Panc1 (cell line): ENCODE measurements around the gene MRM1. TPM values are rescaled to one million over a fixed set of nuclear protein-coding genes. Genes with fewer than 3 reads are reported as not detected.

ENCODE experiments used
- ATAC-seq: fragments of 200-7000 bp; cut with Tn5 transposase; 2 replicates; pipeline ENCODE4 v1.9.1; 2020; ENCODE audit warnings: mild to moderate bottlenecking, moderate library complexity
- BruUV-seq: library from RNA; stranded (reverse); fragments of 400-500 nt; replicated peaks from 2 replicates; lab custom pipeline; 2021; lab: Mats Ljungman, UMichigan
- CTCF ChIA-PET: fragments of 300-600 bp; sonication (Branson Sonifier 250); formaldehyde crosslinking; loops from one replicate; lab custom pipeline; 2022; ENCODE audit warnings: antibody characterized with exemption; lab: Charles Lee
- POLR2A ChIA-PET: fragments of 300-600 bp; sonication (Branson Sonifier 250); formaldehyde crosslinking; loops from one replicate; lab custom pipeline; 2022; ENCODE audit warnings: antibody characterized with exemption; lab: Charles Lee
- DNase-seq: peaks from one replicate; pipeline ENCODE4 v3.0.0-alpha.2; 2010; ENCODE audit warnings: low read depth, low spot score
- H3K27ac ChIP-seq: 2 replicates; pipeline ENCODE4 v1.5.1; 2011; ENCODE audit warnings: mild to moderate bottlenecking, low read length, inconsistent platforms
- H3K27me3 ChIP-seq: fragments of 200-500 bp; sonication (Bioruptor generic); 2 replicates; pipeline ENCODE4 v1.6.0; 2014; ENCODE audit warnings: low read length, inconsistent platforms; ENCODE audit not compliant: control insufficient read depth, insufficient read depth
- H3K36me3 ChIP-seq: fragments of 200-500 bp; sonication (Bioruptor generic); 2 replicates; pipeline ENCODE4 v1.5.1; 2014; ENCODE audit warnings: inconsistent platforms, mild to moderate bottlenecking, low read length, moderate library complexity; ENCODE audit not compliant: control insufficient read depth, insufficient read depth
- H3K4me1 ChIP-seq: 2 replicates; pipeline ENCODE4 v1.5.1; 2011; ENCODE audit warnings: inconsistent platforms, mild to moderate bottlenecking, low read length, moderate library complexity; ENCODE audit not compliant: control insufficient read depth, insufficient read depth
- H3K4me3 ChIP-seq, 2 experiments: 2 replicates each; pipeline ENCODE4 v1.5.1; 2011 to 2012; ENCODE audit warnings: low read depth in 2 of 2, low read length in 2 of 2, mild to moderate bottlenecking in 2 of 2, inconsistent platforms in 1 of 2, moderate library complexity in 1 of 2
- H3K9me3 ChIP-seq: fragments of 200-500 bp; sonication (Bioruptor generic); 2 replicates; pipeline ENCODE4 v1.5.1; 2014; ENCODE audit warnings: low read depth, mild to moderate bottlenecking, inconsistent platforms, low read length, moderate library complexity; ENCODE audit not compliant: control insufficient read depth, insufficient read depth
- POLR2AphosphoS5 ChIP-seq: IDR thresholded peaks from 2 replicates; pipeline ENCODE4 v1.6.1; 2012; ENCODE audit warnings: mild to moderate bottlenecking, low read depth, low read length, moderate library complexity
- SIN3A ChIP-seq: IDR thresholded peaks from 2 replicates; pipeline ENCODE4 v1.6.1; 2012; ENCODE audit warnings: low read depth, mild to moderate bottlenecking, low read length, moderate library complexity, borderline replicate concordance; ENCODE audit not compliant: insufficient read depth
- TCF7L2 ChIP-seq: IDR thresholded peaks from 2 replicates; pipeline ENCODE4 v1.6.1; 2011; ENCODE audit warnings: mild to moderate bottlenecking, low read depth, low read length, inconsistent platforms
- in situ Hi-C: cut with HindIII; loops from 2 replicates; pipeline ENCODE4 v1.10.0; 2016; ENCODE audit warnings: low sequenced_read_pairs, low pct_unique_long_range_greater_than_20kb
- intact Hi-C: fragments of 100-400 bp; cut with micrococcal nuclease; formaldehyde crosslinking; loops from one replicate; pipeline ENCODE4 v1.10.0; 2022; ENCODE audit not compliant: unreplicated experiment
- total RNA-seq: library from RNA; stranded (reverse); gene quantifications from one replicate; pipeline ENCODE4 v1.2.1, GENCODE V29; 2021; ENCODE audit not compliant: unreplicated experiment
- TF ChIP-seq, protein P1 (sequence below): fragments of 450-650 bp; IDR thresholded peaks from 2 replicates; pipeline ENCODE4 v1.5.1; 2017; ENCODE audit warnings: mild to moderate bottlenecking
- TF ChIP-seq, protein P2 (sequence below), 2 experiments: IDR thresholded peaks; 2 replicates each; pipeline ENCODE4 v1.6.1; 2011 to 2012; ENCODE audit warnings: low read depth in 2 of 2, control low read depth in 1 of 2, low read length in 1 of 2, mild to moderate bottlenecking in 1 of 2, moderate library complexity in 1 of 2; ENCODE audit not compliant: insufficient read depth in 1 of 2

The MRM1 gene
- total RNA-seq, 1 experiment from 2014 or later, result 7.8 TPM

DNA sequence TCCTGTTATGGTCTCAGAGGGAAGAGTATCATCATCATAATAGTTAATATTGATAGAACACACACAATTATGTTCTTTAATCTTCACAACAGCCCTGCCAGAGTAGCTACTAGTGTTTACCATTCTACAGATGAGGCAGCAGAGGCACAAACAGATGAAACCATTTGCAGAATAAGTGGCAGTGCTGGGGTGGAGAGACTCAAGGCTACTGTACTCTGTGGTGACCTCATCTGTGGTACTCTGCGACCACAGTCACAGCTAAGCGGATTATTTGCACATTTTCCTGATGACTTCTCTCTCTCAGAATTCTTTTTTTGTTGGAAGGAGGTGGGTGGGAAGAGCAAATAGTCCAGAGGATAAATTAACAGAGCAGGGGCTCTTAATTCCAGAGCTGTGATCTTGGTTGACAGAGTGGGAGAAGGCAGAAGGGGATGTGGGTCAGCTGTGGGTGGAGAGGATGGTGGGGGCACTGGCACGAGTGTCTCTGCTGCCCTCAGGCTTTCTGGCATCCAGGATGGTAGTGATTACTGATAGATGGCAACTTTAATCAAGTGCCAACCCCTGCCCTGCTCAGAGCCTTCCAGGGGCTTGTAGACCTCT, 41.8 kb downstream of the MRM1 start:
- H3K27me3 ChIP-seq, result peaks cover 3% of the 10 kb centered on the region; the same call in 1 of the 2 replicates
- H3K36me3 ChIP-seq, result no peaks in the 10 kb centered on the region

DNA sequence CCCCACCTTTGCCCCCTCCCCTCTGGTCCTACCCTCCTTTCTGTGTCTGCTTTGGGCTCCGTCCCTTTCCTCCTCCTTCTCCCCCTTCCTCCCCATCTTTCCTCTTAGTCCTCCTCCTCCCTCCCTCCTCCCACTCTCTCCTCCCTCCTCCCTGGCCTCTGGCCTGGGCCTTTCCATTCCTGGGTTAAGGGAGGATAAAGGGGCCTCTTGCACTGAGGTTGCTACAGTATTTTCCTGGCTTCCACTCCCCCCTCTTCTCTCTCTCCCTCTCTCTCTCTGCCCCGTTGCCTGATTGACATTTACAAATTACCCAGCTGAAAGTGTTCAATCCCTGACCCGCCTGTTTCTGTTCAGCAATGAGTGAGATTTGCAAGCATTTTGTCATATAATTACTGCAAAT, 44.0 kb downstream of the MRM1 start:
- Histone ChIP-seq H3K4me3 (no peak overlapping the region), H3K27me3 (peaks cover 3% of the 10 kb centered on the region; the same call in 1 of the 2 replicates), H3K27ac (no peak overlapping the region), H3K36me3 (no peaks in the 10 kb centered on the region), H3K4me1 (no peaks in the 10 kb centered on the region), H3K9me3 (no peaks in the 10 kb centered on the region)
- POLR2A ChIA-PET, result no interaction called here
- CTCF ChIA-PET, result no interaction called here
- in situ Hi-C loops, result no loop called here
- ATAC-seq (no peak), DNase-seq (no peak)
- intact Hi-C loops, result no loop called here
- BruUV-seq, result no TSS peak
- TF ChIP-seq, protein P1, sequence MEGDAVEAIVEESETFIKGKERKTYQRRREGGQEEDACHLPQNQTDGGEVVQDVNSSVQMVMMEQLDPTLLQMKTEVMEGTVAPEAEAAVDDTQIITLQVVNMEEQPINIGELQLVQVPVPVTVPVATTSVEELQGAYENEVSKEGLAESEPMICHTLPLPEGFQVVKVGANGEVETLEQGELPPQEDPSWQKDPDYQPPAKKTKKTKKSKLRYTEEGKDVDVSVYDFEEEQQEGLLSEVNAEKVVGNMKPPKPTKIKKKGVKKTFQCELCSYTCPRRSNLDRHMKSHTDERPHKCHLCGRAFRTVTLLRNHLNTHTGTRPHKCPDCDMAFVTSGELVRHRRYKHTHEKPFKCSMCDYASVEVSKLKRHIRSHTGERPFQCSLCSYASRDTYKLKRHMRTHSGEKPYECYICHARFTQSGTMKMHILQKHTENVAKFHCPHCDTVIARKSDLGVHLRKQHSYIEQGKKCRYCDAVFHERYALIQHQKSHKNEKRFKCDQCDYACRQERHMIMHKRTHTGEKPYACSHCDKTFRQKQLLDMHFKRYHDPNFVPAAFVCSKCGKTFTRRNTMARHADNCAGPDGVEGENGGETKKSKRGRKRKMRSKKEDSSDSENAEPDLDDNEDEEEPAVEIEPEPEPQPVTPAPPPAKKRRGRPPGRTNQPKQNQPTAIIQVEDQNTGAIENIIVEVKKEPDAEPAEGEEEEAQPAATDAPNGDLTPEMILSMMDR, result no peak
- TF ChIP-seq SIN3A (no peak), POLR2AphosphoS5 (no peak), TCF7L2 (no peak)
- TF ChIP-seq, protein P2, sequence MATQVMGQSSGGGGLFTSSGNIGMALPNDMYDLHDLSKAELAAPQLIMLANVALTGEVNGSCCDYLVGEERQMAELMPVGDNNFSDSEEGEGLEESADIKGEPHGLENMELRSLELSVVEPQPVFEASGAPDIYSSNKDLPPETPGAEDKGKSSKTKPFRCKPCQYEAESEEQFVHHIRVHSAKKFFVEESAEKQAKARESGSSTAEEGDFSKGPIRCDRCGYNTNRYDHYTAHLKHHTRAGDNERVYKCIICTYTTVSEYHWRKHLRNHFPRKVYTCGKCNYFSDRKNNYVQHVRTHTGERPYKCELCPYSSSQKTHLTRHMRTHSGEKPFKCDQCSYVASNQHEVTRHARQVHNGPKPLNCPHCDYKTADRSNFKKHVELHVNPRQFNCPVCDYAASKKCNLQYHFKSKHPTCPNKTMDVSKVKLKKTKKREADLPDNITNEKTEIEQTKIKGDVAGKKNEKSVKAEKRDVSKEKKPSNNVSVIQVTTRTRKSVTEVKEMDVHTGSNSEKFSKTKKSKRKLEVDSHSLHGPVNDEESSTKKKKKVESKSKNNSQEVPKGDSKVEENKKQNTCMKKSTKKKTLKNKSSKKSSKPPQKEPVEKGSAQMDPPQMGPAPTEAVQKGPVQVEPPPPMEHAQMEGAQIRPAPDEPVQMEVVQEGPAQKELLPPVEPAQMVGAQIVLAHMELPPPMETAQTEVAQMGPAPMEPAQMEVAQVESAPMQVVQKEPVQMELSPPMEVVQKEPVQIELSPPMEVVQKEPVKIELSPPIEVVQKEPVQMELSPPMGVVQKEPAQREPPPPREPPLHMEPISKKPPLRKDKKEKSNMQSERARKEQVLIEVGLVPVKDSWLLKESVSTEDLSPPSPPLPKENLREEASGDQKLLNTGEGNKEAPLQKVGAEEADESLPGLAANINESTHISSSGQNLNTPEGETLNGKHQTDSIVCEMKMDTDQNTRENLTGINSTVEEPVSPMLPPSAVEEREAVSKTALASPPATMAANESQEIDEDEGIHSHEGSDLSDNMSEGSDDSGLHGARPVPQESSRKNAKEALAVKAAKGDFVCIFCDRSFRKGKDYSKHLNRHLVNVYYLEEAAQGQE (IDR thresholded peaks at IDR 0.05; ENCODE audit: insufficient read depth in 1 of 2, low read depth in 2 of 2, low read length in 1 of 2), result no peak

More for the DNA sequence above, 41.8 kb downstream of the MRM1 start:
- Histone ChIP-seq H3K9me3 (no peaks in the 10 kb centered on the region), H3K27ac (no peak overlapping the region), H3K4me3 (no peak overlapping the region), H3K4me1 (no peaks in the 10 kb centered on the region)
- POLR2A ChIA-PET, result no interaction called here
- in situ Hi-C loops, result no loop called here
- intact Hi-C loops, result no loop called here
- CTCF ChIA-PET, result no interaction called here
- ATAC-seq, result no peak
- DNase-seq, result no peak
- TF ChIP-seq TCF7L2 (no peak), POLR2AphosphoS5 (no peak), SIN3A (no peak)
- TF ChIP-seq, protein P1, result no peak
- TF ChIP-seq, protein P2 (IDR thresholded peaks at IDR 0.05; ENCODE audit: insufficient read depth in 1 of 2, low read depth in 2 of 2, low read length in 1 of 2), result no peak
- BruUV-seq, result no TSS peak
